ENCODE measurements around the gene SLF1. TPM values are rescaled to one million over a fixed set of nuclear protein-coding genes. Genes with fewer than 3 reads are reported as not detected.

Gene SLF1
- 4.8 and 5.5 TPM in 2 replicates for polyA plus RNA-seq (2012; rRNA removed)
- 4.5 and 6.6 TPM in 2 replicates for polyA plus RNA-seq (2012; cell fraction: cytosol; rRNA removed)
- 3.8 and 9.7 TPM in 2 replicates for polyA plus RNA-seq (2012; cell fraction: nucleus; rRNA removed)

DNA sequence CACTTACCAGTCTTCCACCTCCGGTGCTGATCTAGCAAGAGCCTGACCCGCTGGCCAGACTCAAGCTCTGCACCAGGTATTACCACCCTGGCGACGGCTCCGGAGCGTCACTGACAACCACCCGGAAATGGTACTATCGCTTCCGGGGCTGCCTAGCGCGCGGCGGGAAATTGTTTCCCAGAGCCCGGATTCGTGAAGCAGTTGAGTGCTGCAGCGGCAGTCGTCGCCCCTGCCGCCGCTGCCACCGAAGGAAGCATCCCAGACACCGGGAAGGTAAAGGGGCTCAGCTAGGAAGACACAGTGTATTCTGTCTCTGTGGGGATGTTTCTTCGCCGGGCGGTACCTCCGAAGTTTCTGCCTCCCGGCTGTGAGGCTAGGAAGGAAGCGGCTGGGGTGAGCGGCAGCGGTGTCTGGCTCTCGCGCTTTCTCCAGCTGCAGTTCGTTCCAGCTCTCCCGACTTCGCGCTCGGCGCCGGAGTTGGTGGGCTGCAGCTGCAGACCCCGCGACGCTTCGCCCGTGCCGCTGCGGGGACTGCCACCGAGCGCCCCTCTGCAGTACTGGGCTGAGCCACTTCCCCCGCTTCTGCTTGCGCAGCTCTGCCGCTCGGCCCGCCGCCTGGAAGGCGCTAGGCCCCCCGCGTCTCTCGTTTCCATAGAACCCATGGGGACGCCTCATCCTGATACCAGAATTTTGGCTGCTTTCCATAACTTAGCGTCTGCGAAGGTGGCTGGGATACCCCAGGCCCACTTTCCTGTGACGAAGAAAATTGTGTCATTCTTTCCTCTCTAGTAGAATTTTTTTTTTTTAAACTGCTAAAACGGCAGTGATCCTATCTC lies at the start of gene SLF1, which contains the start of gene KIAA0825:
Gene SLF1 (plus strand): TSS at position 177 of the 836 bp plus-strand sequence. CDS start 10,142 bp downstream, outside the sequence.
Gene KIAA0825 (minus strand): TSS at position 112 of the 836 bp plus-strand sequence. CDS start 81,478 bp downstream, outside the sequence.
- Histone ChIP-seq H3K4me2 (peak within 1 kb of the TSS; percentile 66), H3K9me2 (no peaks in the 10 kb centered on the region), H3K27ac (ENCODE audit: low read depth in 2 of 2, low read length in 1 of 2) (peak within 1 kb of the TSS; percentile 76 to 81), H3K79me2 (ENCODE audit: insufficient read depth) (peaks cover 64% of the 10 kb centered on the region), H2AFZ (ENCODE audit: low read depth) (peak within 1 kb of the TSS; percentile 93), H3K9me3 (no peaks in the 10 kb centered on the region), H4K20me1 (ENCODE audit: insufficient read depth) (no peaks in the 10 kb centered on the region), H3K4me3 (ENCODE audit: low read depth in 2 of 2, low read length in 1 of 2) (peak within 1 kb of the TSS; percentile 87 to 95), H3K27me3 (ENCODE audit: insufficient read depth) (no peaks in the 10 kb centered on the region), H3K36me3 (replicated peaks in 1 of 2; ENCODE audit: control insufficient read depth in 1 of 2, insufficient read depth in 2 of 2, low read length in 1 of 2) (no peaks in the 10 kb centered on the region), H3K9ac (peak within 1 kb of the TSS; percentile 76), H3K4me1 (ENCODE audit: control insufficient read depth in 1 of 2, insufficient read depth in 2 of 2, low read depth in 1 of 2, low read length in 1 of 2) (peaks cover 5 to 7% of the 10 kb centered on the region in 2 experiments; a peak in 2 of 4 replicates), H3F3A (replicated peaks; ENCODE audit: insufficient read depth) (peaks cover 9% of the 10 kb centered on the region)
- CTCF ChIA-PET, result interaction anchor here (0.7 to 1.5 kb wide), 6 partner anchors 72 to 1012 kb away, joined by 3 to 5 read pairs (median 4); no protein-coding TSS in a partner anchor
- WGBS (ENCODE audit: low lambda C conversion rate), result 3% methylated on average over 14 of the region's 63 CpGs
- POLR2A ChIA-PET, result interaction anchor here (0.6 to 1.0 kb wide), 2 partner anchors 94 to 552 kb away, joined by 3 to 4 read pairs; no protein-coding TSS in a partner anchor
- TF ChIP-seq RAD21 (IDR thresholded peaks at IDR 0.05; ENCODE audit: low read length) (no peak; the same call in none of the 2 replicates), JUND (IDR thresholded peaks at IDR 0.05) (no peak), IRF3 (IDR thresholded peaks at IDR 0.05; ENCODE audit: low read depth, low read length) (no peak), MXI1 (IDR thresholded peaks at IDR 0.05; ENCODE audit: low read depth, low read length) (peak; percentile 77), CHD2 (IDR thresholded peaks at IDR 0.05; ENCODE audit: low read length, partially characterized antibody) (peak; percentile 63), TAF1 (IDR thresholded peaks at IDR 0.05; ENCODE audit: borderline replicate concordance, low read depth, low read length) (peak; percentile 64; the same call in 1 of the 2 replicates), EP300 (IDR thresholded peaks at IDR 0.05; ENCODE audit: borderline replicate concordance in 1 of 2, low read depth in 1 of 2, low read length in 1 of 2) (no peak; a peak in 1 of 4 replicates), RFX5 (IDR thresholded peaks at IDR 0.05; ENCODE audit: low read length) (peak; percentile 37; the same call in 1 of the 2 replicates), RCOR1 (IDR thresholded peaks at IDR 0.05; ENCODE audit: low read length) (no peak), NRF1 (IDR thresholded peaks at IDR 0.05; ENCODE audit: low read depth, low read length) (no peak; the same call in 1 of the 2 replicates), MAX (IDR thresholded peaks at IDR 0.05; ENCODE audit: low read depth) (peak; percentile 87), MEF2A (IDR thresholded peaks at IDR 0.05; ENCODE audit: borderline replicate concordance, low read depth) (no peak), GABPA (IDR thresholded peaks at IDR 0.05; ENCODE audit: low read depth) (peak; percentile 99), NFIC (IDR thresholded peaks at IDR 0.05; ENCODE audit: borderline replicate concordance) (no peak), GATA2 (CRISPR knock-in tag; IDR thresholded peaks at IDR 0.05) (no peak), POLR2AphosphoS5 (IDR thresholded peaks at IDR 0.05; ENCODE audit: low read depth, low read length) (peak; percentile 40), ELF1 (IDR thresholded peaks at IDR 0.05) (peak; percentile 64; the same call in 1 of the 2 replicates), FOXJ3 (CRISPR knock-in tag; IDR thresholded peaks at IDR 0.05) (no peak), SIN3A (IDR thresholded peaks at IDR 0.05; ENCODE audit: borderline replicate concordance, low read depth, low read length) (peak; percentile 96), FOSL2 (IDR thresholded peaks at IDR 0.05; ENCODE audit: borderline replicate concordance, low read depth) (no peak), FOXM1 (IDR thresholded peaks at IDR 0.05; ENCODE audit: low read depth) (no peak)
- TF ChIP-seq, protein P1, sequence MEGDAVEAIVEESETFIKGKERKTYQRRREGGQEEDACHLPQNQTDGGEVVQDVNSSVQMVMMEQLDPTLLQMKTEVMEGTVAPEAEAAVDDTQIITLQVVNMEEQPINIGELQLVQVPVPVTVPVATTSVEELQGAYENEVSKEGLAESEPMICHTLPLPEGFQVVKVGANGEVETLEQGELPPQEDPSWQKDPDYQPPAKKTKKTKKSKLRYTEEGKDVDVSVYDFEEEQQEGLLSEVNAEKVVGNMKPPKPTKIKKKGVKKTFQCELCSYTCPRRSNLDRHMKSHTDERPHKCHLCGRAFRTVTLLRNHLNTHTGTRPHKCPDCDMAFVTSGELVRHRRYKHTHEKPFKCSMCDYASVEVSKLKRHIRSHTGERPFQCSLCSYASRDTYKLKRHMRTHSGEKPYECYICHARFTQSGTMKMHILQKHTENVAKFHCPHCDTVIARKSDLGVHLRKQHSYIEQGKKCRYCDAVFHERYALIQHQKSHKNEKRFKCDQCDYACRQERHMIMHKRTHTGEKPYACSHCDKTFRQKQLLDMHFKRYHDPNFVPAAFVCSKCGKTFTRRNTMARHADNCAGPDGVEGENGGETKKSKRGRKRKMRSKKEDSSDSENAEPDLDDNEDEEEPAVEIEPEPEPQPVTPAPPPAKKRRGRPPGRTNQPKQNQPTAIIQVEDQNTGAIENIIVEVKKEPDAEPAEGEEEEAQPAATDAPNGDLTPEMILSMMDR (IDR thresholded peaks at IDR 0.05), result no peak
- TF ChIP-seq, protein P2, sequence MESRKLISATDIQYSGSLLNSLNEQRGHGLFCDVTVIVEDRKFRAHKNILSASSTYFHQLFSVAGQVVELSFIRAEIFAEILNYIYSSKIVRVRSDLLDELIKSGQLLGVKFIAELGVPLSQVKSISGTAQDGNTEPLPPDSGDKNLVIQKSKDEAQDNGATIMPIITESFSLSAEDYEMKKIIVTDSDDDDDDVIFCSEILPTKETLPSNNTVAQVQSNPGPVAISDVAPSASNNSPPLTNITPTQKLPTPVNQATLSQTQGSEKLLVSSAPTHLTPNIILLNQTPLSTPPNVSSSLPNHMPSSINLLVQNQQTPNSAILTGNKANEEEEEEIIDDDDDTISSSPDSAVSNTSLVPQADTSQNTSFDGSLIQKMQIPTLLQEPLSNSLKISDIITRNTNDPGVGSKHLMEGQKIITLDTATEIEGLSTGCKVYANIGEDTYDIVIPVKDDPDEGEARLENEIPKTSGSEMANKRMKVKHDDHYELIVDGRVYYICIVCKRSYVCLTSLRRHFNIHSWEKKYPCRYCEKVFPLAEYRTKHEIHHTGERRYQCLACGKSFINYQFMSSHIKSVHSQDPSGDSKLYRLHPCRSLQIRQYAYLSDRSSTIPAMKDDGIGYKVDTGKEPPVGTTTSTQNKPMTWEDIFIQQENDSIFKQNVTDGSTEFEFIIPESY (IDR thresholded peaks at IDR 0.05; ENCODE audit: borderline replicate concordance, low read depth), result peak; percentile 29; the same call in 1 of the 2 replicates
- TF ChIP-seq, protein P3, sequence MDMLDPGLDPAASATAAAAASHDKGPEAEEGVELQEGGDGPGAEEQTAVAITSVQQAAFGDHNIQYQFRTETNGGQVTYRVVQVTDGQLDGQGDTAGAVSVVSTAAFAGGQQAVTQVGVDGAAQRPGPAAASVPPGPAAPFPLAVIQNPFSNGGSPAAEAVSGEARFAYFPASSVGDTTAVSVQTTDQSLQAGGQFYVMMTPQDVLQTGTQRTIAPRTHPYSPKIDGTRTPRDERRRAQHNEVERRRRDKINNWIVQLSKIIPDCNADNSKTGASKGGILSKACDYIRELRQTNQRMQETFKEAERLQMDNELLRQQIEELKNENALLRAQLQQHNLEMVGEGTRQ (IDR thresholded peaks at IDR 0.05; ENCODE audit: borderline replicate concordance, low read depth, low read length), result no peak
- peak; percentile 87 for DNase-seq

Data from SK-N-SH (cell line).